ENCODE results near the gene BCAS1.

BCAS1 gene

GRCh38 chr20:53898556-53898931 is 171.8 kb downstream of the BCAS1 start:
- no peak for DNase-seq

- DNase-seq, result no peak
These were observed 172.4 kb downstream of the BCAS1 start for GRCh38 chr20:53897884-53898555.

GRCh38 chr20:53896647-53897046 is 173.7 kb downstream of the BCAS1 start:
- DNase-seq, result no peak

GRCh38 chr20:53896041-53896440 is 174.4 kb downstream of the BCAS1 start:
- no peak for DNase-seq

- DNase-seq, result no peak
These were observed 175.0 kb downstream of the BCAS1 start for GRCh38 chr20:53895385-53895755.

- no peak for DNase-seq
These were observed 175.5 kb downstream of the BCAS1 start for GRCh38 chr20:53894707-53895384.
